Measurements from ENCODE around the gene COL4A5.
A peak's percentile ranks its signal among the peaks of the same experiment; 100 is the strongest.

The COL4A5 gene

DNA sequence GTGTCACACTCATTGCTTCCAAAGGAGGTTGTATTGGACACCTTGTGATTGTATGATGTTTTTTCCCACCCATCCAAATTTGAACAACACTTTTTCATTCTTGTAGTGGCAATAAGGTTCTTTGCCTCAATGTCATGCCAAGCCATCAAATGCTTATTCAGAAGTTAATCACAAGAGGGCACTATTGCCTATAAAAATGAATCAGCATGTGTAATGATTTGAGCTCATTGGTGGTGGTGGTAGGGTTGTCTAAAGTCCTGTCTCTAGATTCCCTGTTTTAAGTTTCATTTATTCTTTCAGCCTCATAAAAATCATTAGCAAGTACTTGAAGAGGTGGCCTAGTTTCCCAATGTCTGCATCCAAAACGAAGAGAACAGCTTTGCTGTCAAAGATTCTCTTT, 259.7 kb downstream of the COL4A5 start:
- TF ChIP-seq, protein P1, sequence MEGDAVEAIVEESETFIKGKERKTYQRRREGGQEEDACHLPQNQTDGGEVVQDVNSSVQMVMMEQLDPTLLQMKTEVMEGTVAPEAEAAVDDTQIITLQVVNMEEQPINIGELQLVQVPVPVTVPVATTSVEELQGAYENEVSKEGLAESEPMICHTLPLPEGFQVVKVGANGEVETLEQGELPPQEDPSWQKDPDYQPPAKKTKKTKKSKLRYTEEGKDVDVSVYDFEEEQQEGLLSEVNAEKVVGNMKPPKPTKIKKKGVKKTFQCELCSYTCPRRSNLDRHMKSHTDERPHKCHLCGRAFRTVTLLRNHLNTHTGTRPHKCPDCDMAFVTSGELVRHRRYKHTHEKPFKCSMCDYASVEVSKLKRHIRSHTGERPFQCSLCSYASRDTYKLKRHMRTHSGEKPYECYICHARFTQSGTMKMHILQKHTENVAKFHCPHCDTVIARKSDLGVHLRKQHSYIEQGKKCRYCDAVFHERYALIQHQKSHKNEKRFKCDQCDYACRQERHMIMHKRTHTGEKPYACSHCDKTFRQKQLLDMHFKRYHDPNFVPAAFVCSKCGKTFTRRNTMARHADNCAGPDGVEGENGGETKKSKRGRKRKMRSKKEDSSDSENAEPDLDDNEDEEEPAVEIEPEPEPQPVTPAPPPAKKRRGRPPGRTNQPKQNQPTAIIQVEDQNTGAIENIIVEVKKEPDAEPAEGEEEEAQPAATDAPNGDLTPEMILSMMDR (IDR thresholded peaks at IDR 0.05; ENCODE audit: extremely low read depth, missing control alignments), result no peak
- peak; percentile 2 for DNase-seq (ENCODE audit: low spot score)

- DNase-seq (ENCODE audit: low spot score), result no peak
- TF ChIP-seq, protein P1 (IDR thresholded peaks at IDR 0.05; ENCODE audit: extremely low read depth, missing control alignments), result no peak
These were observed 262.0 kb downstream of the COL4A5 start for GRCh38 chrX:108701633-108702032.

DNA sequence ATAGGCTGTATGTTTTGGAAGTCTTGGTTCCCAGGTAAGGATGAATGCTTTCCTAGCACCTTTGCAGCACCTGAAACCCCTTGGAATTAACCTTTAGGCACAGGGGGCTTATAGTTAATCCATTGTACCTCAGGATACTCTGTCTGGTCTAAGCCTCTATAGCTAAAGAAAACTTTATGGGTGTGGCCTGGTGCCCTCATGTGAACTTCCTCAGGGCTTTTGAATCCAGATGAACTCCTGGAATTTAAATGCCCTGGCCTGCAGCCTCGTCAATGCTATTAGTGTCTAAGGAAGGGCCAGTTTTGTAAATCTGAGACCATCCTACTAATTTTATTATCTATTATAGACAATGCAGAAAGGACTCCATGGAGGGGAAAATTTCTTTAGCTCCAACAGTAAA, 262.9 kb downstream of the COL4A5 start:
- TF ChIP-seq, protein P1 (IDR thresholded peaks at IDR 0.05; ENCODE audit: extremely low read depth, missing control alignments), result no peak
- DNase-seq (ENCODE audit: low spot score), result no peak

DNA sequence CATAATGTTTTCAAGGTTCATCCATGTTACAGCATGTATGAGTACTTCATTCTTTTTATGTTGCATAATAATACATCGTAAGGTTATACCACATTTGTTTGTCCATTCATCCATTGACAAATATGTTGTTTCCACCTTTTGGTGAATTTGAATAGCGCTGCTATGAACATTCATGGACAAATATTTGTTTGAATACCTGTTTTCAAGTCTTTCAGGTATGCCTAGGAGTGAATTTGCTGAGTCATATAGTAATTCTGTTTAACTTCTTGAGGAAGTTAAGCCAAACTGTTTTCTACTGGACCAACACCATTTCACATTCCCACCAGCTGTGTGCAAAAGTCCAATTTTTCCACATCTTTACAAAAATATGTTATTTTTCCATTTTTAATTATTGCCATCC, 265.2 kb downstream of the COL4A5 start:
- TF ChIP-seq, protein P1 (IDR thresholded peaks at IDR 0.05; ENCODE audit: extremely low read depth, missing control alignments), result no peak
- DNase-seq (ENCODE audit: low spot score), result no peak

DNA sequence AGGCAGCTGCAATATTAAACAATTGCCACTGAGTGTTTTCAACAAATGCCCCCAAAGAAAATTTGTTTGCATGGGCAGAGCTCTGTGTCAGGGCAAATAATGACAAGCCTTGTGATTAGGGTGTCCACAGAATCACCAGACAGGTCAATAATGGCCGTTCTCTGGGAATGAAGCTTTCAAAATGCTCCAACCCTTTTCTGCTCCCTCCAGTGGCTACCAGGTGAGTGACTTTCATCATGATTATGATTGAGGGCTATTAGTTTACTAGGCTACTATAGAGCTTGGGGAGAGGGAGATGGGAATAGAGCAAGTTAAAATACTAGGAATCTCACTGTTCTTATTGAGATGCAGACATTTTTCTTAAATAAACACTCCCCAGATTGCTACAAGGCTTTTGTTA, 273.2 kb downstream of the COL4A5 start:
- no peak for DNase-seq (ENCODE audit: low spot score)
- TF ChIP-seq, protein P1 (IDR thresholded peaks at IDR 0.05; ENCODE audit: extremely low read depth, missing control alignments), result no peak

GRCh38 chrX:108722561-108722960, 282.9 kb downstream of the COL4A5 start:
- TF ChIP-seq, protein P1 (IDR thresholded peaks at IDR 0.05; ENCODE audit: extremely low read depth, missing control alignments), result no peak
- no peak for DNase-seq (ENCODE audit: low spot score)

DNA sequence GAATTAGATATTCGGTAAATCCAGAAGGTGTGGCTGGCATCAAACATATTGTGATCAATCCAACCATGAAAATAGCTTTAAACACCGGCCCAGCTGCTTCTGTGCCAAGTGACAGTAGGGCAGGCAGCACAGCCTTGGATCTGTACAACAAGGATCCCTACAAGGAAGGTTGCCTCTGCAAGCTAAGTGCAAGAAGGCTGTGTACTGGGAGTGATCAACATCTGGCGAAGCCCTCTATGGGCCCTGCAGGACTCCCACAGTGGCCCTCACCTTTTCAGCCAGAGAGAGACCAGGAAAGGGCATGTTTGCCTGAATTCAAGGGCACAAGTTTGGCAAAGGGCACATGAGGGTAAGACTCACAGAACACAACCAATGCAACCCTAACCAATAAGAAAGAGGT, 287.1 kb downstream of the COL4A5 start:
- DNase-seq (ENCODE audit: low spot score), result no peak
- TF ChIP-seq, protein P1 (IDR thresholded peaks at IDR 0.05; ENCODE audit: extremely low read depth, missing control alignments), result no peak
